Esophagus muscularis mucosa (tissue), 4 donors: ENCODE results near the gene PDE8A.

Experiments
- CTCF ChIP-seq, 3 experiments: fragments of 200-600 bp in 2 of 3; fragments of 450-650 bp in 1 of 3; sonication (generic) in 2 of 3; IDR thresholded peaks; one replicate each; pipeline ENCODE4 v1.5.1; 2017 to 2019; ENCODE audit warnings: antibody characterized with exemption in 3 of 3, mild to moderate bottlenecking in 2 of 3, moderate library complexity in 1 of 3
- EP300 ChIP-seq: sonication (generic); formaldehyde crosslinking; IDR thresholded peaks from one replicate; pipeline ENCODE4 v1.6.1; 2017; ENCODE audit warnings: antibody characterized with exemption
- POLR2A ChIP-seq: fragments of 450-650 bp; IDR thresholded peaks from one replicate; pipeline ENCODE4 v1.6.1; 2017; ENCODE audit warnings: antibody characterized with exemption, moderate library complexity, mild to moderate bottlenecking, low read depth
- POLR2AphosphoS5 ChIP-seq, 2 donors: sonication (generic); formaldehyde crosslinking; IDR thresholded peaks; one replicate each; pipeline ENCODE4 v1.6.1; 2017; ENCODE audit warnings: antibody characterized with exemption in 2 of 2

- no peak for TF ChIP-seq CTCF (IDR thresholded peaks at IDR 0.05)
- TF ChIP-seq POLR2AphosphoS5 (IDR thresholded peaks at IDR 0.05): no peak
- TF ChIP-seq POLR2A: no peak
- no peak for TF ChIP-seq EP300
These were observed 18.7 kb downstream of the PDE8A start for GRCh38 chr15:85000189-85000864.
